NCI-H2081 treated with DMSO at 0.1 percent for 48 hours (cell line): ENCODE measurements around the gene TRIM40.

Experiments used
- DNase-seq: peaks from one replicate; lab custom pipeline; 2025; lab: John Stamatoyannopoulos, UW

The TRIM40 gene

DNA sequence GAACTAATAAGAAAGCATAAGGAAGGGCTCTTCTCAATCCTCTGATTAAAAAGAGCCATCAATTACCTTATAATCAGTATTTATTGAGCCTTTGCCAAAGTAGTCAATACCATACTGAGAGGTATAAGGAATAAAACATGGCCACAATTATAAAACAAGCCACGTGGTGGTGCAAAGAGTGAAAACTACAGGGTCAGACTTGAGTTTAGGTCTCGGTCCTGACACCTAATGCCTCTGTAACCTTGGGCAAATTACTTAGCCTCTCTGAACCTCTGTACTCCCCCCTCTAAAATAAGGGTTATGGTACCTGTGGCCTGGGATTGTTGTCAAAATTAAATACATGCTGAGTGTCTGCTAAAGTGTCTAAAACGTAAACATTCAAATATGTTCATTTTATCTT is 13.3 kb downstream of the TRIM40 start:
- DNase-seq: no peak

DNA sequence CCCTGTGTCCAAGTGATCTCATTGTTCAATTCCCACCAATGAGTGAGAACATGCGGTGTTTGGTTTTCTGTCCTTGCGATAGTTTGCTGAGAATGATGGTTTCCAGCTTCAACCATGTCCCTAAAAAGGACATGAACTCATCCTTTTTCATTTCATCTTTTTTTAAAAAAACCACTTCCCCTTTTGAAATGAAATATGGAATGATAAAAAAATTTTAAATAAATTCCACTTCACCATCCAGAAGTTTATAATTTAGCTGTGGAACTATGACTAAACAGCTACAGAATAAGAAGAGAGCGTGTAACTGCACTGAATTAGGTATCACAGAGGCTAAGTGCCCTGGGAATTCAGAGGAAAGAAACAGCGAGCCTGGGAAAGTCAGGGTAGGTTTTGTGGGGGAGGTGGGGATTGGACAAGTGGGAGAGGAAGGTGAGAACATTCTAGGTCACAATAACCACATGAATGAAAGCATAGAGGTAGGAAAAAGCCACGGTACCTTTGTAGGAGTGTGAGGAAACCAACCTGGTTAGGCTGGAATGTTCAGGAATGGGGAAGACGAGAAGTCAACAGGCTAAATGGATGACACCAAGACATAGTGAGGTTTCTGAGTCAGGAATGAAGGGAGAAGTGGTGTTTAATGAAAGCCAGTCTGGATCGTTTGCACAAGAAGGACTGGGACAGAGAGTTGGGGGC is 14.1 kb downstream of the TRIM40 start:
- no peak for DNase-seq

DNA sequence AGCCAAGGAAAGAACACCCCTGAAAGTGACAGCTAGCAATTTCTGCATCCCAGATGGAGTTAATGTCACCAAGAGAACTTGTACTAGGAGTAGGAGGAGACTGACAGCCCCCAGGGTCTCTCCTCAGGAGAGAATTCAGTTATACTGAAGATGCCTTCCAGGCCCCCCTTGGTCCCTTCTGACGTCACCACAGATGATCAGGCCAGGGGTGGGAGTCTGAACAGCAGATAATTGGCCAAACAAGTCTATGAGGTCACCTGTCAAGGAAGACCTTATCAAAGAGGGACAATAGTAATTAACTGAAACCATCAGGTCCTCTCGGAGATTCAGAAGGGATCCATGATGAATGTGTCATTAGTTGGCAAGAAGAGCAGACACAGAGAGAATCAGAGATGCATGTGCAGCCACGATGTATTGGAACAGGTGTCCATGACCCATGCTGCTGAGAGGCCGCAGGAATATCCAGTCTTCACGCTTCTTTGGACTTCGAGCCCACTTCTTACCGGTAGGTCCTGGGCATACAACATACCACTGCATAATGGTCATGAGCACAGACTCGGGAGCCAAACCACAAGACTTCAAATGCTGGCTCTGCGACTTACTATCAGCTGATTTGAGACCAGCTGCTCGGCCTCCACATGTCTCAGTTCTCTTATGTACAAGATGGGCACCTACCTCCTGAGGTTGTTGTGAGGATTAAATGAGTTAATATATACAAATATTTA is 14.9 kb downstream of the TRIM40 start:
- DNase-seq: no peak

DNA sequence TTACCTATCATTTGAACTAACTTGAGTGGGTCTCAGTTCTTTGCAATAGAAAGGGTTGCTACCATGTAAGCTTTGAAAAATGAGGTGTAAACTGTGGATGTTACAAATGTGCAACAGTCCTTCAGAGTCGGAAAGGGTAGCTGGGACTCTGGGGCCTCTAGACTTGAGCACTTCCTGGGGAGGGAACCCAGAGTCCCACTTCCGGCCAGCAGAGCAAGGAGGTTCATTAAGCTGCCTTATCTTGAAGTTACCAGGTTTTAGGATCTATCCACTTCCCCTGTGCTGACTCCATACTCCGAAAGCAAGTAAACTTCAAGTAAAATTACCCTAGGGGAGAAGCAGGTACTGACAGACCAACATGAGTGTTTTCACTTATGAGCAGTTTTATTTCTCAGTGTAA is 15.6 kb downstream of the TRIM40 start:
- DNase-seq: no peak

DNA sequence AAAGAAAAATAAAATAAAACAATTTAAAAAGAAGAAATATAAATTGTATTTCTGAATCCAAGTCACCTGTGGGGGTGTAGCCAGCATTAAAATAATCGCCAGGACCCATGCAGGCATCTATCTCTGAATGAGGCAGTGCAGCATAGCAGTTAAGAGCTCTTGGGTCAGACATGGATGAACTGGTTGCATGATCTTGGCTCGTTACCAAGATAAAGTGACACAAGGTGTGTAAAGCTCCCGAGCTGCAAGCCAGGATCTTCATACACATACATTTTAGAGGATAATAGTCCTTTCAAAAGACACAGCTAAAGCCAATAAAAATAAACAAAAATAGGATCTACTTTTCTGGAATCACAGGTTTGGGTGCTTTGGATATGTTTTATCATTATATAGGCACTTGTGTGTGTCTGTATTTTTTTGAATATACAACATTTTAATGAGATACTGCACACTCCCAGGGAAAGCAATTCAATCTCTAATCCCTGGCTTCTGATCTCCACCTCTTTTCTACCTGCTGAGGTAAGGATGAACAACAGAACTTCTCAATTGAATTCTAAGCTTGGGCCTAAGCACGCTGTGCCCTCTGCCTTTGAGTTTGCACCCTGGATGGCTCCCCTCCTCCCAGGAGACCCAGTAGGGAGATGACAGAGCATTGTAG is 16.2 kb downstream of the TRIM40 start:
- DNase-seq: no peak

DNA sequence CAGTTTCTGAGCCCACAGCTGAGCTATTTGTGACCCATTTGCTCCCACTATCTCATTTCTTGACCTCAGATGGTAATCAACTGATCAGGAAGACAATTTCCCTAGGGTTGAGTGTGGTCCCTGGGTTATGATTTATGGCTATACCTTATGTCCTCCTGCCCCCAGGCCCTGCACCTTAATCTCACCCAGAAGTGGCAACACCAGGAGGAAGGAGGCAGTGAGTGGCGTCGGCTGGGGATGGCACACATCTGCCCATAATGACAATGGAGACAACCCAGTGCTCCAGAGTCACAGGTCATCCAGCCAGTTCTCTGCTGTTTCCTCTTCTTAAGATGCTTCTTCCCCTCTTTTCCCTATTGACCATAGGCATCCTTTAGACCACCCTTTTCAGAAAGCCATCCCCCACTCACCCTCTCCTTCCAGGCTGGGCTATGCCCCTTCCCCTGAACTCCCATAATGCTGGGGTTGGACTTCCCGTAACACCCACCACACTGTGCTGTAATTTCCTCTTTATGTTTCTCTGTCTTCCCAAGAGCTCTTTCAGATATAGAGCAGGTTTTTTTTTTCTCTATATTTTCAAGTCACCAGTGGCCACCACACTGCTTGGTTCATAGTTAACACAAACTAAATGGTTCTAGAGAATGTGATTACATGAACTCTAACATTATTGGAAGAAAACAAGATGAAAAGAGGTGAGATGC is 17.1 kb downstream of the TRIM40 start:
- DNase-seq: no peak

DNA sequence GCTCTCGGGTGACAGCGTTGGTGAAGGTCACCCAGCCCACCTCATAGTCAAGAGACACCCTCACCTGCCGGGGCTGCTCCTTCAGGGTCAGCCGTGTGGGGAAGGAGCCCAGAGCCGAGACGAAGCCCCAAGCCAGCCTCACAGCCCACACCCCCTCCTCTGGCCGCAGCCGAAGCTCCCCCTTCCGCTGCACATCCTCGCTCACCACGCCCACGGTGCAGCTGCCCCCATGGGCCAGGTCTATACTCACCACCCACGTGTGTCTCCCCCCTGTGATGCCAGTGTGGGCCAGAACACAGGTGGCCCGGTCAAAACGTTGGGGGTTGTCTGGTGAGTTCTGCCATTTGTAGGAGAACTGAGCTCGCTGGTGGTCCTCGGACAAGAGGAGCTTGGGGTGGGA is 18.1 kb downstream of the TRIM40 start:
- DNase-seq: no peak

DNA sequence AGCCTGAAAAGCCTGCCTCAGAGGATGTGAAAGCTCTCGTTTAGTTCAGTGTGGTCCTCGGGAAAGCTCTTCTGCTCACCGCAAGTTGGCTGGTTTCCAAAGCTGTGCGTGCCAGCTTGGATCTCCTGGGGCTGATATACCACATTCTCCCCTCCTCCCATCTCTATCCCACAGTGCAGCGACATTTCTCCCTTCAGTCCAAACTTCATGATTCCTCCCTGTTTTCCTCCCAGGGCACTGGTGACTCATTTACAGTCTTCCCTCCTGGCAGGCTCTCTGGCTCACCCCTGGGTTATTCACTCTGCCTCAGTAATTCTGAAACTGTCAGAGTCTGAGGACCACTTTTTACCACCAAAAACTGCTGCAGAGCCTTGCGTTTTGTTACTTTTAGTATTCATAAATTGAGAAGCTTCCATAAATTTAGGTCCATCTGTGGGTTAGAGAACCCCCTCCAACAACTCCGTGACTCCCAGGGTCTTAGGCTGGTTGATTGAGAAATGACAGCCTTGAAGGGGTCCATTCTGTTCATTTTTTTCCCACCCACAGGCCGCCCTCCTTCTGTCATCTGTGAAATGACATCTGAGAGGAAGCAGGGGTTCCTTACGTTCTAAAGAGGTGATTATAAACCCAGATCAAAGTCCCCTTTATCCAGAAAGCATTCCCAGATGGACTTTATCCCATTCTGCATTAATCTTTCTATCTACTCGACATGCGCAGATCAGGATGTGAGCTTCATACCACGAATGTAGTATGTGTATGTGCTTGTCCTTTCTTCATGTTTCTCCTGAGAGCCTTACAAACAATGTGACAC is 19.0 kb downstream of the TRIM40 start:
- DNase-seq: no peak

DNA sequence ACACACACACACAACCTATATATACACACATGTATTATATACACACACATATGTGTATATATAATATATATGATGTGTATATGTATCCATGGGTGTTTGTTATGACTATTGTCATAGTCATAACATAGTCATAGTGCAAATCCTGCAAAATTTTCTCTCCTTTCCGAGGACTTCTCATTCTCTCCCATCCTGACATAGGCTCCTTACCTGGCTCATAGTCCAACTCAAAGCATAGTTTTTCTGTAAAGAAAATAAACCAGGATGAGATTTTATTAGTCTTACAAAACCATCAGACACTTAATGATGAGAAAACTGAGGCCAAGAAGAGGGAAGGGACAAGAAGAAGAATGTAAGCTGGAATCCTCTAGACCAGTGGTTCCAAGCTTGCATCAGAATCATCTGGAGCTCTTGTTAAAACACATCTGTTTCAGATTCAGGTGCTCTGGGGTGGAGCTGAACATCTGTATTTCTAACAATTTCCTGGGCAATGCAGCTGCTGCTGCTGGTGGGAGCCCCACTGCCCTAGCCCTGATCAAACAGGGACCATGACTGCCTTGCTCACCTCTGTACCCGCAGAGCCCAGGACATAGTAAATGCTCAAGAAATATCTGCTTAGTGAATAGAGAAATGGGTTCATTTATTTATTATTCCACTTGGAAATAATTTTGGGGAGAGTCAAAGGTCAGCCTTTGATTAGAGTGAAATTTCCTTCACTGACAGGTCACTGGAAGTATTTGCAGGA is 19.8 kb downstream of the TRIM40 start:
- DNase-seq: no peak

DNA sequence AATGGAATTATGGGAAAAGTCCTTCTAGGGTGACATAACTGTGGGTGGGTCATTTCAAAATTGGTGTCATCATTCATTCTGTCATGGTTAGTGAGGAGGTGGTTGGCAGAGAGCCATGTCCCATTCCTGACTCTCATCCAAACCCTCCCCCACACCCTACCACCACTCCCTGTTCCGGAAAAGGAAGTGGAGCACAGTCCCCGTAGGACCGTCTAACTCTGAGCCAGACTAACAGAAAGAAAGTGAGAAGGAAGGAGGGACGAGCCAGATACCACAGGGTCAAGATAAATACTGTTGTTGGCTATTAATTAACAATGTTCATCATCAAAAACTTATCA is 20.3 kb downstream of the TRIM40 start:
- no peak for DNase-seq

DNA sequence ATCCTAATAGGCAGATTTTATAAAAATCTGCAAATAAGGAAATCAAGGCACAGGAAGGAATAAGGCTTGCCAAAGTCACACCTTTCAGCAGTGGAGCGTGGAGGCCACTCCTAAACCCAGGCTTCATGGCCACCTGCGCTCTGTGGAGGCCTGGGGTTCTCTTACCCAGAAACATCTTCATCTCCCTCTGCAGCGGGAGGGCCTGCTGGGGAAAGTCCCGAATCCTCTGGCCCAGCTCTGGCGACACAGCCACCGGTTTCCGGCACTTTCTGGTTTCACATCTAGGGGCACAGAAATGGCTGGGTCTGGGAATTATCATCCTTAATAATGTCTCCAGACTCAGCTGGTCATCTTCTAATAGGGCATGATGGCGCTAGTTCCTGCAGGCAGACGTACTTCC is 20.8 kb downstream of the TRIM40 start:
- no peak for DNase-seq

DNA sequence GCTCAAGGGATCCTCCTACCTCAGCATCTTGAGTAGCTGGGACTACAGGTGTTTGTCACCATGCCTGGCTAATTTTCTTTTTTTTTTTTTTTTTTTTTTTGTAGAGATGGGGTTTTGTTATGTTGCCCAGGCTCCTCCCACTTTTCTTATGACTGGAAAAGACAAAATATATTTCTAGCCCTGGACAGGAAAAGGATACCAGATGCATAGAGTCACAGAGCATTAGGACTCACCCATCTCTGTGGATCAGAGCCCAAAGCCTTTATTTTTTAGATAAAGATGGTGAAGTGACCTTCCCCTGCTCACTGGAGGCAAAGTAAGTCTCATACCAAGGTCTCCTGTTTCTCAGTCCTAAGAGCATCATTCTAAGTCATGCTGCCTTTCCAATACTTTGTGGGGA is 21.6 kb downstream of the TRIM40 start:
- no peak for DNase-seq

DNA sequence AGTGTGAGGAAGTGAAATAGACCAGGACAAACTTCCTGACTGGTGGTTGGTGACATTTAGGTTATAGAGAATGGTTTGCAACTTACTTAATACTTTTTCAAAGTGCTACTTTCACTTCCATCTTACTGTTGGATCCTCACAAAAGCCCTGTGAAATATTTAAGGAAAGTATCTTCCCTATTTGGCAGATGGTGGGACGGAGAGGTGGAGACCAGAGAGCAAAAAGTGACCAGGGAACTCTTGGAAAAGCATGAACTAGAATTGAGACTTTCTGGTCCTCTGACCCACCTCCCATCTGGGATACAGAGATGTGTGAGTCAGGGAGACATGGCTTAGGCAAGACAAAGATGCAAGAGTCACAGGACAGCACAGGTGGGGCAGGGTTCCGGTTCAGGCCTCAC is 22.1 kb downstream of the TRIM40 start:
- no peak for DNase-seq

DNA sequence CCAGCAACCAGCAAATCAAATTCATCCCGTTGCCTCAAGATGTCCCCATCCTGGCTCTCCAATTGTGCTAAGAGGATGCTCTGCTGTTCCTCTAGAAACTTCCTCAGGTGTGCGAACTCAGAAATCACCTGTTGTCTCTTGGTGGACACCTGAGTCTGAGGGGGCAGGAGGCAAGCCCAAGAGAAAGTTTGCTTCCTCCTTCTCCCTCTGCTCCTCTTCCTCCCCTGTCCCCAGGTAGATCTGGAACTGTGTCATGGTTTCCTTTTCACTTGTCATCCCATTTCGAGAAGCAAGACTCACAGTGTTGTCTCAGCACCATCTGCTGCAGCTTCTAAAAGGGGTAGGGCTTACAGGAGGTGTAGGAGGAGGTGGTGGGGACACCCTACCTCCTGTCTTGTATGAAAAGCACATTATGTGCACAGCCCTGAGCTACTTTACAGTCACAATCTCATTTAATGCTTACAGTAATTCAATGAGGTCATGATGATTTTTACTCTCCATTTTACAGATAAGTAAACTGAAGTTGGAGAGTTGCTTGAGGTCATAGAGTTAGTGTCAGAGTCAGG is 22.6 kb downstream of the TRIM40 start:
- DNase-seq: no peak

DNA sequence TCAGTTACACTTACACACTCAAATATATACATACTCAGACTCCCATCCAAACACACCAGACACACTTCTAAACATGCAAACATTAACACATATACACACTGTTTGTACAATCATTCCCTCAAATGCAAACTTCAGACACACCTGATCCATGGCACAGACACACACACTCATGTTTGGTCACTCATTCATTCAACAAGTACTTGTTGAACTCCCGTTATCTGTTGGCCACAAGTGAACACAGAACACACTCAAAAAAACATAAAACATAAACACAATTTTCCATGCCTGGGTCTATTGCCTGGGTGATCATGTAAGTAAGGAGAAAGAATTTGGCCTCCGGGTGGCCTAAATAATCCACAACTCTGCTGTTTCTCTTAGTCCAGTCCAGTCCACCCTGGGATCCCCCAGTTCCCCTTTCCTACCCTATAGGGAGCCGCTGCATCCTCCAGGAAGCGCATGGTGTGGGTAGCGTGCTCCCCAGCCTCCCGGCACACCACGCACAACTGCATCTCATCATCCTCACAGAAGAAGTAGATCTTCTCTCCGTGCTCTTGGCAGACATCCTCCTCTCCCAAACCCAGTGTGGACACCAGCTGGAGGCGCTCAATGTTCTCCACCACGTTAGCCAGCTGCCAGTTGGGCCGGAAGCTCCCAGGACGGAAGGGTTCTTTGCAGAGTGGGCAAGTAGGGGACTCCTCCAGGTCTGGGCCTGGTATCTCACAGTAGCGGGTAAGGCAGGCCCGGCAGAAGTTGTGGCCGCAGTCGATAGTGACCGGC is 24.3 kb downstream of the TRIM40 start:
- no peak for DNase-seq

DNA sequence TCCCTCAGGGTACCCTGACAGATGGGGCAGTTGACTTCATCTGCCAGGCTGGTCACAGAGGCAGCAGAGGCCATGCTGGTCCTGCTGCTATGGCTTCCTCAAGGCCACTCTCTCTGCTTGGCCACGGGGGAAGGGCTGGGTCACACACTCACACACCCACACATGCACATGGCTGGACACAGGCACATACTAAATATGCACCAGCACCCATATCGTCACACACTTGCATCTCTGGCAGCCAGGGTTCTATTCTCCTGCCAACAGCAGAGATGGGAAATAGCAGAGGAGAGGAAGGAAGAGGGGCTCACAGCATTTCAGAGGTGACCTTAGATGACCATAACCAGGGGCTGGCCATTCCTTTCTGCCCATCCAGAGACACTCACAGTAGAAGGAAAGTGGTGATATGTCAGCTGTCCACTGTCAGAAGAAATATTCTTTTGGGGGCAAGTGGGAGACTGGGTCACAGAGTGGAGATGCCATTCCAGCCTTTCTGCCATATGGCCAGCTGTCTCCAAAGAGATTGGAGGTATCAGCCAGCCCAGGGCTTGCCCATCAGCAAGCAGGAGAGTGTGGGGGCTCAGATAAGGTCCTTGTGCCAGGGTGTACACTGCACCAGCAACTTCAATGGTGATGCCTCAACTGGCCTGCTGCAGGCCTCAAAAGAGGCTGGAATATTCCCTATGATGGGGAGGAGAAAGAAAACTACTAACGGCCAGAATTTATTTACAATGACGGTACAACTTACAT is 25.0 kb downstream of the TRIM40 start, which contains the start of gene TRIM10:
TSS of gene TRIM10 (minus strand) at position 427 of the 747 bp plus-strand sequence. CDS start at position 74, 353 bp downstream.
- DNase-seq: no peak

DNA sequence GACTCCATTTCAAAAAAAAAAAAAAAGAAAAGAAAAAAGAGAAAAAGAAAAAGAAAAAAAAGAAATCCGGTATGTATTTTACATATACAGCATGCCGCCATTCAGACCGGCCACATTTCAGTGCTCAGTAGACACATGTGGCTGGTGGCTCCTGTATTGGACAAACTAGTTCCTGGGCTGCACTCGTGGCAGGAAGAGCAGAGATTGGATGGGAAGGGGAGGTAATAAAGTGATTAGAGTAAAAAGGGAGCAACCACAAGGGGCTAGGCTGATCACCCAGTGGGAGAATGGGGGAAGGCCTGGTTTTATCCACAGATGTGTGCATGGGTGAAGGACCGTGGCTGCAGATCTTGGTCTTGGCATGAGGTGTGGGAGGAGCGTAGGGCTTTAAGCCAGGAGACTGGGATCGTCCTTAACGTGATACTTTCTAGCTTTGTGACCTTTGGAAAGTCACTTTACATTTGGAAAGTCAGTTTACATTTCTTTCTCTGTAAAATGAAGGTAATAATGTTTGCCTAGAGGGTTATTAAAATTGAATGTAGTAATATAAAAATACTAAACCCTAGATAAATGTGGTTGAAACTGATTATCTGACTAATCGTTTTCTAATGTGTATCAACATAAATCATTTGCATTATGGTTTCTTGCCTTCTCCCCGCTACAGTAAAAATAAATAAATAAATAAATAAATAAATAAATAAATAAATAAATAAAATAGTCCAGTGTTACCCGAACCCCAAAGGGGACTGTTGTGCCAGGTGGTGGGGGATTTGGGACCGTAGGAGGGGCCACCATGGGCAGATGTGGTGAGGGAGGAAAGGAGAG is 26.5 kb downstream of the TRIM40 start:
- DNase-seq: no peak
